Fibroblast of lung (primary cell): ENCODE measurements around the gene HDHD3.

ENCODE experiments used
- CTCF ChIP-seq, 2 donors: IDR thresholded peaks in 1 of 2; conservative IDR thresholded peaks in 1 of 2; 1 replicate in 1 of 2; 2 replicates in 1 of 2; pipeline ENCODE4 v1.5.1; 2011 to 2012; ENCODE audit warnings: low read length in 2 of 2, control low read depth in 1 of 2, inconsistent platforms in 1 of 2, low read depth in 1 of 2, mild to moderate bottlenecking in 1 of 2
- EZH2 ChIP-seq: IDR thresholded peaks from 2 replicates; pipeline ENCODE4 v1.5.1; 2012; ENCODE audit warnings: low read length, control low read depth, mild to moderate bottlenecking; ENCODE audit errors: missing control alignments

GRCh38 chr9:113361304-113362018, 15.3 kb downstream of the HDHD3 start:
- TF ChIP-seq CTCF (conservative IDR thresholded peaks at IDR 0.05 in 1 of 2, IDR thresholded peaks at IDR 0.05 in 1 of 2; ENCODE audit: low read depth in 1 of 2, low read length in 2 of 2) (no peak), EZH2 (no peak)
